SKM-1 (cell line): ENCODE data around the gene OSBPL1A.
A peak's percentile ranks its signal among the peaks of the same experiment; 100 is the strongest.

Source experiments
- DNase-seq: peaks from one replicate; lab custom pipeline; 2025; ENCODE audit not compliant: unreplicated experiment; lab: John Stamatoyannopoulos, UW

The OSBPL1A gene

DNA sequence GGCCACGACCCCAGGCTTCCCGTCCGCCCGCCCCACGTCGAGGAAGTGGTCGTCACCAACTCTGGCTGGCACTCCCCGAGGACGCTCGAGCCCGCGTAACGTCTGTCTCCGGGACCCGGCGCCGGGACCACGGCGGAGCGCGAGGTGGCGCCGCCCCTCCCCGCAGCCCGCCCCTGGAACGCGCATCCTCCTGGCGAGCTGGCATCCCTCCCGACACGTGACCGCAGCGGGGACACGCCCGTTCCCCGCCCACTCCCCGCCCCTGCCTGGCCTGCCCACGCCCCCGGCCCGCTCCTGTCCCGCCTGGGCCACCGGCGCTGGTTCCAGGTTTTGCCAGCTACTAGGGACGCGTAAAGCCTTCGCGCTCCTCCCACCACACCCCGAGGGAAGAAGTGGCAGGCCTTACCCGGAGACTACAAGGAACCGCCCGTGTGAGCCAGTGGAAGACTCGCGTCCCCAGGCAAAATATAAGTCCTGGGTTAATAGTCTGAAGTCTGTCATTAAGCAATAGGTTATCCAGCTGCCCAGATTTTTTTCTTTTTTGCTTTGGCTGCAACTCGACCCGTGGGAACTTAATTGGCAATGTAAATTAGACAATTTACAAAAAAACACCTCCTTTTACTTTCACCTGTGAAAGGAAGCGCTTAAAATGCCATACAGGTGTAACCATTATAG is at the start of gene OSBPL1A:
Gene OSBPL1A (minus strand): TSS at position 131 of the 675 bp plus-strand sequence. CDS start 20,291 bp downstream, outside the sequence.
- peak; percentile 88 for DNase-seq

DNA sequence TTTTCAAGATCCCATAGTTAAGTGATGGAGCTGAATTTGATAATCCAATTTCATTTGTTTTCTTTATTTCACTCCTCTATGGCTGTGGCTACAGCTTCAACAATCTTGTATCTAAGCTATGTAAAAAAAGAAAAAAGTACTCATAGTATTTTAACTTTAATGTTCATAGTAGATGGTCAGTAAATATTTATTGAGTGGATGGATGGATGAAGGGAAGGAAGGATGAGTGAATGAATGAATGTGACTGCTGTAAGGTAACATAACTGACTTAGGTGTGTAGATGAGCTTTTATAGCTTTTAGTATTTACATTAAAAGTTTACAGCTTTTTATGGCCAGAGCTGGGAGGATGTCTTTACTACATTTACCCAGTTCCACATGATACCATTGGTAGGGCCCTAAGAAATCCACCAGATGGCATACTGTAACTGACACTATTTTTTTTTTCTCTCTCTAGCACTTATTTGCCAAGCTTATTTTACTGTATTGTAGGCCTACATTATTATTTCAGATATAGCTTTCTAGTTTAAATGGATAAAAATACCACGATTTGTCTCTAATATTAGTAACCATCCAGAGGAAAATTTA is 49.4 kb upstream of the OSBPL1A start:
- DNase-seq, result no peak

DNA sequence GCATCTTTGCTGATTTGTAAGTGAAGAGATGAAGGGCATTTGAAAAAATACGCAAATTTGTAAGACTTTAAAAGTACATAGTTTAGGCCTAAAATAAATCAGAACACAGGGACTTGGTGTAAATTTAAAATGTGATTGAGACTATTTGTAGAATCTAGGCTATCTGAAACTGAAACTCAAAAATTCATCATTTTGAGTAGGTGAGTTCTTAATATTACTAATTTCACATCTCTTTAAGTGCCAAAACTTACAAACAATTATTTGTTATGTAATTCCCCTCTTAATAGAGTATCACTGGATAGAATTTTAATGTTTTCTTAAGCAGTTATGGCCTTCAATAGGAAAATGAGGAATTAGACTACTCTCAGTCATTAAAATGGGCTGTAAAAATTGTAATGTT is 48.8 kb upstream of the OSBPL1A start:
- DNase-seq, result no peak

DNA sequence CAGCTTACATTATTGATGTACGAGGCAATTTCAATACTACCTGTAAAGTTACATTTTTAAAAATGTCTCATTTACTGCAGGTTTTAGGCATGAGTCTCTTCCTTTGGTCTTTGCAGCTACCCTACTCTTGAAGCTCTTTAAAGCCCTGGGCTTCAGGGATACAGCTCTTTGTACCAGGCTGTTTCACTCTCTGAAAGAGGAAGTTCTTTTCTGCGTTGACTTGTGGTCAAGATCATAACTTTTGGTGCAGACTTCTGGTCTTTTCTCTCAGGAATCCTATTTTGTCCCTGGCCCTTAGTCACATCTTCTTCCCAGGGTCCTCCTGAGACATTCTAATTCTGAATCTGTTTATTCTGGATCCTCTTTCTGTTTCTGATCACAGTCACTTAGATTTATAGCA is 46.2 kb upstream of the OSBPL1A start:
- peak; percentile 34 for DNase-seq

GRCh38 chr18:24436939-24437338 is 39.3 kb upstream of the OSBPL1A start:
- DNase-seq, result no peak

DNA sequence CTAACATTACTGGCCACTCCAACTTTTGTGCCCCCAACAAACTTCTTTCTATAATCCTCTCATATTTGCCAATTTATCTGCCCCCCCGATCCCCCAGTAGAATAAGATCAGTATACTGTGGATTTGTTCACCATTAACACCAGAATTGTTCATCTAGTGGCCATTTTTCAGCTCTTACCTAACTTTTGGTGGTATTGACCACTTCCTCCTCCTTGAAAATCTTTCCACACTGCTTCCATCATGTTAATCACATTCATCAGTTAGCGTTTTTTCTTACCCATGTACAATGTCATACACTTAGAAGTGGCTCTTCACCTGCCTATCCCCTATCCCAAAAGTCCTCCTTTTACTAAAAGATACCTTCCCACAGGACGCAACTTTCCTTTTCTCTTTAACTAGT is 35.0 kb upstream of the OSBPL1A start:
- DNase-seq, result peak; percentile 46

GRCh38 chr18:24429188-24429587 is 31.6 kb upstream of the OSBPL1A start:
- DNase-seq, result no peak

GRCh38 chr18:24428709-24429108 is 31.1 kb upstream of the OSBPL1A start:
- DNase-seq, result no peak

DNA sequence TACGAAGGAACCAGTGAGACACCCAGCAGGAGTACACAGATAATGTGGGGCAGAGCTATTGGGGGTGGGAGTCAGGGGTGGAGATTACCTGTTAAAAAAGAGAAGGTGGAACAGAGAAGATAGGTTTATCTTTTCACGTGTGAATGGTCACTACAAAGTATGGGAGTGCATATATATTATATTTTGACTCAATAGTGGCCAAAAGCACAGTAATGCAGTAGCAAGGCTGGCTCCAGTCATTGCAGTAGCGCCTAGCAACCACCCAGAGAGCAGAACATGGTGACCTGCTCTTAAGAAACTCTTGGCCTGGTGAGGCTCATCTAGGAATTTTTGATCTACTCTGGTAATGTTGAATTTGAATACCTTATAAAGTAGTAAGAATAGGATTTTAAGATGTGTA is 29.9 kb upstream of the OSBPL1A start:
- no peak for DNase-seq

DNA sequence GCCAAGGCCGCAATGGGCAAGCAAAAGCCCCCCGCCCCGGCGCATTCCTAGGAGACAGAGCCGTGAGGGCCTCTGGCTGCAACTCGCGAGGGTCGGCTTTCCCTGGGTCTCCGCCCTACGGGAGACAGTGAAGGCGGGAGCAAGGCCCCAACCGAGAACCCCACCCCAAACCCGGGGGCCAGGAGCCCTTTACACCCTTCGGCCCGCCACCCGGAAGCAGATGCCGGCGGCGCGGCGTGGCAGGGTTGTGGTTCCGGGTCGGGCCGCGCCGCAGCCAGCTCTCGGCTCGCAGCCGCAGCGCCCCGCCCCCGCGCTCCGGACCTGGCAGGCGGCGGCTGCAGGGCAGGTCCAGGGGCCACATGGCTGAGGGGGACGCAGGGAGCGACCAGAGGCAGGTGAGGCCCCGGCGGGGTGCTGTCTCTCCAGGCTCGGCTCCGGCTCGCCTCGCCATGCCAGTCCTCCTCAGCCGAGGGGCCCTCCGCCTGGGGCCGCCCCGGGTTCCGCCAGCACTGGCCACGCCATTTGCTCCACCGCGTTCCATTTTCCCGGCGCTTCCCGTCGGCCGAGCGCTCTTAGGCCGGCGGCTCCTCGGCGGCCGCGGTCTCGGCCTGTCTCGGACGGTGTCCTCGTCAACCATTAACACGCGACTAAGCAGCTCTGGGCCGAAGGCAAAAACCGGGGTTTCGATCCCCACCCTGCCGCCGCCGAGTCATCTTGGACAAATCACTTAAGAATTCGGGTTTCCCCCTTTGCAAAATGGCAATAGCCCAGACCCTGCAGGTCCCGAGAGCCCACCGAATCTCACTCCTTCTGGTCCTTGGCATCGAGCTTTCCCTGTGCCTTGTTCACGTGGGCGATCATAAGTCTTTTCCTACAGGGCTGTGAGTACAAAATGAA is 29.0 kb upstream of the OSBPL1A start, which contains the start of gene IMPACT:
Gene IMPACT (plus strand): TSS at position 273 of the 897 bp plus-strand sequence. CDS start 87 bp downstream, at position 360.
- peak; percentile 68 for DNase-seq

GRCh38 chr18:24426073-24426397 is 28.4 kb upstream of the OSBPL1A start:
- DNase-seq, result no peak

GRCh38 chr18:24421831-24422230 is 24.2 kb upstream of the OSBPL1A start:
- no peak for DNase-seq

- no peak for DNase-seq
These were observed 22.9 kb upstream of the OSBPL1A start for GRCh38 chr18:24420551-24420950.

DNA sequence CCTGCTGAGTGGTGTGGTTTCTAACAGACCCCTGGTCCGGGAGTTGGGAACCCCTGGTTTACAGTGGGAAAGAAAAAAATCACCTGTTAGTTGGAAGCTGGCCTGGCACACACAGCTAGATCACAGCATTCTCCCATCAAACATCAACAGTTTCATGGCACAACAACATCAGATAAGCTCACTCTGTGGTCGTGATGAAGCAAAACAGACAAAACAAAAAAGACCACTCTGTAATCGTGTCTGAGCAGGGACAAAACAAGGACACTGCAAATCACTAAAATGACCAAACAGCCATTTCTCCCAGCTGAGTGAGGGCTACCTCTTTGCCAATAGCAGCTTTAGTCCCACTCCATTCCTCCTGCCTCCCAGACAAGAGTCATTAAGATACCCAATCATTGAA is 19.9 kb upstream of the OSBPL1A start:
- no peak for DNase-seq

DNA sequence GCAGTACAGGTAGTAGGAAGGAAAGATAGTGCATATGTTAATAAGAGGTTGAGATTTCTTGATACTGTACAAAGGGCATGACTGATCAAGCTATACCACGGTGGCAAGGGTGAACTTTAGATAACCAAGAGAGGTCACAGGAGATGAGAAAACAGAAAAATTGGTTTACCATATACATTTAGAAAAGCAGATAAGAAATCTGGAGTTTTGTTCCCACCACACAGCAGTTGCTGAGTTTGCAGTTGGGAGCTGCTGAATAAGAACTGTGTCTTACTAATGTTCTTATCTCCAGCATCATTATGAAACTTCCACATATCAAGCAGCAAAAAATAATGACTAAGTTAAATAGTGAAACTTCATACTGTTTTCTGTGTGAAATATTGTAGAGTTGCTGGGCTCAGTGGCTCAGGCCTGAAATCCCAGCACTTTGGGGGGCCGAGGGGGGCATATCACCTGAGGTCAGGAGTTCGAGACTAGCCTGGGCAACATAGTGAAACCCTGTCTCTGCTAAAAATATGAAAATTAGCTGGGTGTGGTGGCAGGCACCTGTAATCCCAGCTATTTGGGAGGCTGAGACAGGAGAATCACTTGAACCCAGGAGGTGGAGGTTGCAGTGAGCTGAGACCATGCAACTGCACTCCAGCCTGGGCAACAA is 16.9 kb upstream of the OSBPL1A start:
- DNase-seq, result no peak

GRCh38 chr18:24413148-24413547 is 15.5 kb upstream of the OSBPL1A start:
- DNase-seq, result no peak

DNA sequence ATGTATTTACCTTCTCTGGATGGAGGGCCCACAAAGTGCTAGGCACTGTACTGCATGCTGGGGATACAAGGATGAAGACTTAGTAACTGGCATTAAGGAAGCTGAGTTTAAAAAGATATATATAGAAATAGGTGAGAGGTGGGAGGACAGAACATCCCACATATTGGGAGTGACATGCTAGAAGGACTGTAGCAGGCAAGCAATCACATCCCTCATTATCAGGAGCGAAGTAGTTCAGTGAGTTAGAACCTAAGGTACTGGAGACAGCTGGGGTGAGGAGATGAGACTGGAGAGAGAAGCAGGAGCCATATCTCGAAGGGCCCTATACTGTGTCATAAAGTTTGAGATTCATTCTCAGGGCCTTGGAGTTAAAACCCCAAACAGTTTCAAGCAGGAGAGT is 10.9 kb upstream of the OSBPL1A start:
- no peak for DNase-seq

DNA sequence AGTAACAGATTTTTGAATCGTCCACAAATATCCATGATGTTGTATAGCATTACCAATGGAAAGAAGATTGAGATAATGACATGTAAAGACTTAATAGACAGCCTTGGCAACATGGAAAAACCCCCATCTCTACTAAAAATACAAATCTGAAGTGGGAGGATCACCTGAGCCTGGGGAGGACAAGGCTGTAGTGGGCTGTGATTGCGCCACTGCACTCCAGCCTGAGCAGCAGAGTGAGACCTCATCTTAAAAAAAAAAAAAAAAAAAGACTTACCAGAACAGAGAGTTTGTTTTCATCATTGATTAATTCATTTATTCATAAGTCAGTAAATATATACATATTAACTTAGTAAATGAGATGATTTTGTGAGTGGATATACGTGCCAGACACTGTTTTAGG is 7.0 kb upstream of the OSBPL1A start:
- DNase-seq, result no peak

GRCh38 chr18:24403076-24403475 is 5.5 kb upstream of the OSBPL1A start:
- DNase-seq, result no peak

GRCh38 chr18:24402209-24402785 is 4.7 kb upstream of the OSBPL1A start:
- DNase-seq, result no peak

DNA sequence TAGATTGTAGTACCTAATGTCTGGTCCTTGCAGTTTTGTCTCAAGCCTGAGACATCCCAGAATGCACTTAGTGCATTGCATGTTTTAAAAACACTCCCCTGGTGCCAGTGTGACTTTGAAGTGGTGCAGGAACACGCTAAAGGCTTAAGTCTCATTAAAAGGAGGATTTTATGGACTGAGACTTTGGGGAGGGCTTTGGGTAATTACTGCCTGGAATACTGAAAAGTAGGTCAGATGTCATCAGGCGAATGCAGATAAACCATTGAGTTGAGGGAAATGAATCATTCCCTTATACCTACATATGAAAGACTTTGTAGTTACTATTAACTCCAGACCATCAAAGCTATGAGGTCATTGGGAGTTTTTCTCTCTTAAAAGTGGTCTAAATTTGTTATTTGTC is 3.0 kb upstream of the OSBPL1A start:
- no peak for DNase-seq
